Memory B cell (primary cell): ENCODE measurements around the gene NDUFC1.

Experiments
- ATAC-seq: fragments of 150-1000 bp; cut with Tn5 transposase; 2 replicates; pipeline ENCODE4 v1.10.0; 2021; ENCODE audit warnings: low read depth, mild to moderate bottlenecking, moderate library complexity
- DNase-seq, 2 donors: peaks; one replicate each; pipeline ENCODE4 v3.0.0; 2022; ENCODE audit warnings: low spot score in 2 of 2
- H3K27ac Mint-ChIP-seq: one replicate; pipeline ENCODE4 v1.8.0; 2022; ENCODE audit warnings: mild to moderate bottlenecking, moderate library complexity, mixed read lengths
- H3K27me3 Mint-ChIP-seq: one replicate; pipeline ENCODE4 v1.8.0; 2022; ENCODE audit warnings: mixed read lengths
- H3K36me3 Mint-ChIP-seq: one replicate; pipeline ENCODE4 v1.8.0; 2022; ENCODE audit warnings: mild to moderate bottlenecking, mixed read lengths
- H3K4me1 Mint-ChIP-seq: one replicate; pipeline ENCODE4 v1.8.0; 2022; ENCODE audit warnings: mixed read lengths
- H3K4me3 Mint-ChIP-seq: one replicate; pipeline ENCODE4 v1.8.0; 2022; ENCODE audit warnings: mild to moderate bottlenecking, moderate library complexity, mixed read lengths
- H3K9me3 Mint-ChIP-seq: one replicate; pipeline ENCODE4 v1.8.0; 2022; ENCODE audit warnings: mixed read lengths

The NDUFC1 gene

DNA sequence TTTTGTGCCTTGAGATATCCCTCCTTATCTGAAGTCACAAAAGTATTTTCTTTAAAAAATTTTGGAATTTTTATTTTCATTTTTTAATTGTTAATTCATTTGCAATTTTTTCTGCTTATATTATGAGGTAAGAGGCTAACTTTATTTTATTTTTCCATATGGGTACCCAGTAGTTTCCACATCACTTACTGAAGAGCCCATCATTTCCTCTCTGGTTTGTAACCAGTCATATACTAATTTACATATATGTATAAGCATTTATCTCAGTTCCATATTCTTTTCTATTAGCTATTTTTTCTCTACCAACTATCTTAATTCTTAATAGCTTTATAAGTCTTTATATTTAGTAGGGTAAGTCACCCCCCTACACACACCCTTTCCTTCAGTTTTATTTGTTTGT lies 49.2 kb downstream of the NDUFC1 start:
- Mint-ChIP-seq H3K36me3 (no peaks in the 10 kb centered on the region), H3K4me1 (peaks cover 3% of the 10 kb centered on the region), H3K4me3 (no peak overlapping the region), H3K27ac (no peak overlapping the region), H3K9me3 (no peaks in the 10 kb centered on the region), H3K27me3 (no peaks in the 10 kb centered on the region)
- ATAC-seq (peak; percentile 34), DNase-seq (no peak)

GRCh38 chr4:139247700-139248238 lies 54.5 kb downstream of the NDUFC1 start:
- H3K27ac Mint-ChIP-seq = no peak overlapping the region
- ATAC-seq (no peak), DNase-seq (no peak)
- H3K9me3 Mint-ChIP-seq = no peaks in the 10 kb centered on the region
- no peaks in the 10 kb centered on the region for H3K27me3 Mint-ChIP-seq
- no peak overlapping the region for H3K4me3 Mint-ChIP-seq
- no peaks in the 10 kb centered on the region for H3K36me3 Mint-ChIP-seq
- H3K4me1 Mint-ChIP-seq = no peaks in the 10 kb centered on the region

- Mint-ChIP-seq H3K27me3 (no peaks in the 10 kb centered on the region), H3K36me3 (no peaks in the 10 kb centered on the region), H3K4me3 (no peak overlapping the region), H3K4me1 (no peaks in the 10 kb centered on the region), H3K9me3 (no peaks in the 10 kb centered on the region), H3K27ac (no peak overlapping the region)
- no peak for DNase-seq
- no peak for ATAC-seq
Observed at GRCh38 chr4:139247241-139247640, 55.0 kb downstream of the NDUFC1 start.

DNA sequence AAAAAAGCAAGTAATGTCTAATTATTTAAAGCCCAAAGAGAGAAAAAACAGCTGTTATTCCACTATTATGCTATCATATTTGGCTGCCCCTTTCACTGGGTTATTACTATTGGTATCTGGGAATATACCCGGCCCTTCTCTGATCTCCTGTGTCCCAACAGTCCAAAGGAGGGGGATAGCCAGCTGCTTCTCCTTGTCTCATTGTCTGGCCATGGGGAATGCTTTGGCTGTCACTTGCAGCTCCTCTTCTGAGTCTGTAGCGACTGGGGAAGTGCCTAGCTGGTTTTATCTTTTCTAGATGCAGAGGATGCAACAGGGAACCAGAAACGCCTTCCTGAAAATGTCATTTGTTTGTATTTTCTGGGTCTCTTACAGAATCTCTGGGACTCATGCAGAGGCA lies 56.1 kb downstream of the NDUFC1 start:
- H3K27me3 Mint-ChIP-seq = no peaks in the 10 kb centered on the region
- H3K27ac Mint-ChIP-seq = no peak overlapping the region
- H3K36me3 Mint-ChIP-seq = no peaks in the 10 kb centered on the region
- H3K4me3 Mint-ChIP-seq = no peak overlapping the region
- ATAC-seq (no peak), DNase-seq (no peak)
- no peaks in the 10 kb centered on the region for H3K4me1 Mint-ChIP-seq
- H3K9me3 Mint-ChIP-seq = no peaks in the 10 kb centered on the region

DNA sequence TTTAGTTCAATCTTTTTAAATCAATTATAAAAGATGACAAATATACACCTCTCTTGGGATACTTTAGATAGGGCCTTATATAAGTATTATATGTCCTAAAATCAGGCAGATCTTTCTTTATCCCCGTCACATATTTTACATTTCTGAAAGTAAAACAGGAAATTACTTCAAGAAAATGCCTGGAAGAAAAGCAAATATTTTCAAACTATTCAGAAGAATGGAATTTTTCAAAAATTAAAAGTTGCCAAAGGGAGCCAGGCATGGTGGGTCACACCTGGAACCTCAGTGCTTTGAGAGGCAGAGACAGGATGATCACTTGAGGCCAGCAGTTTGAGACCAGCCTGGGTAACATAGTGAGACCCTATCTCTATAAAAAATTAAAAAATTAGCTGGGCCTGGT lies 56.7 kb downstream of the NDUFC1 start:
- H3K27ac Mint-ChIP-seq = no peak overlapping the region
- H3K36me3 Mint-ChIP-seq = no peaks in the 10 kb centered on the region
- no peak overlapping the region for H3K4me3 Mint-ChIP-seq
- no peak for ATAC-seq
- no peaks in the 10 kb centered on the region for H3K4me1 Mint-ChIP-seq
- no peaks in the 10 kb centered on the region for H3K27me3 Mint-ChIP-seq
- no peaks in the 10 kb centered on the region for H3K9me3 Mint-ChIP-seq
- DNase-seq = no peak

GRCh38 chr4:139243448-139244365 lies 58.6 kb downstream of the NDUFC1 start:
- Mint-ChIP-seq H3K9me3 (no peaks in the 10 kb centered on the region), H3K27ac (no peak overlapping the region)
- ATAC-seq = no peak

GRCh38 chr4:139242511-139243051 lies 59.7 kb downstream of the NDUFC1 start:
- no peak for DNase-seq
- Mint-ChIP-seq H3K27ac (peak overlapping the region; percentile 35), H3K4me3 (no peak overlapping the region), H3K4me1 (peaks cover 4% of the 10 kb centered on the region), H3K27me3 (no peaks in the 10 kb centered on the region), H3K9me3 (no peaks in the 10 kb centered on the region), H3K36me3 (no peaks in the 10 kb centered on the region)
- ATAC-seq = no peak

More at GRCh38 chr4:139243448-139244365, 58.6 kb downstream of the NDUFC1 start:
- no peak for DNase-seq
- no peaks in the 10 kb centered on the region for H3K27me3 Mint-ChIP-seq
- H3K36me3 Mint-ChIP-seq = no peaks in the 10 kb centered on the region
- peaks cover 4% of the 10 kb centered on the region for H3K4me1 Mint-ChIP-seq
- no peak overlapping the region for H3K4me3 Mint-ChIP-seq

- DNase-seq = no peak
- H3K9me3 Mint-ChIP-seq = no peaks in the 10 kb centered on the region
- no peak overlapping the region for H3K27ac Mint-ChIP-seq
- no peak for ATAC-seq
- H3K27me3 Mint-ChIP-seq = no peaks in the 10 kb centered on the region
- peaks cover 4% of the 10 kb centered on the region for H3K4me1 Mint-ChIP-seq
- no peak overlapping the region for H3K4me3 Mint-ChIP-seq
- H3K36me3 Mint-ChIP-seq = no peaks in the 10 kb centered on the region
Observed at GRCh38 chr4:139241784-139242151, 60.5 kb downstream of the NDUFC1 start.

- H3K4me1 Mint-ChIP-seq = peaks cover 4% of the 10 kb centered on the region
- no peaks in the 10 kb centered on the region for H3K9me3 Mint-ChIP-seq
- H3K4me3 Mint-ChIP-seq = no peak overlapping the region
- no peaks in the 10 kb centered on the region for H3K27me3 Mint-ChIP-seq
- H3K36me3 Mint-ChIP-seq = no peaks in the 10 kb centered on the region
- DNase-seq (no peak), ATAC-seq (no peak)
- no peak overlapping the region for H3K27ac Mint-ChIP-seq
Observed at GRCh38 chr4:139241086-139241783, 61.0 kb downstream of the NDUFC1 start.
